Right lobe of liver (tissue), 4 donors: ENCODE data around the gene ZNF574.

Experiments used
- POLR2A ChIP-seq: fragments of 450-650 bp; IDR thresholded peaks from one replicate; pipeline ENCODE4 v1.6.1; 2017; ENCODE audit warnings: antibody characterized with exemption, mild to moderate bottlenecking
- TF ChIP-seq, protein P1 (sequence below), 4 donors: fragments of 200-600 bp in 3 of 4; fragments of 450-650 bp in 1 of 4; IDR thresholded peaks; one replicate each; pipeline versions ENCODE4 v1.5.1 to v1.8.0; 2016 to 2022; ENCODE audit warnings: antibody characterized with exemption in 4 of 4, mild to moderate bottlenecking in 2 of 4
- donor health status: DM: no; HTN: no; CAD: no.
- donor health status: DM: no; HTN: no; CAD: no.
- donor health status: DM: no; HTN: yes; CAD: no.

DNA sequence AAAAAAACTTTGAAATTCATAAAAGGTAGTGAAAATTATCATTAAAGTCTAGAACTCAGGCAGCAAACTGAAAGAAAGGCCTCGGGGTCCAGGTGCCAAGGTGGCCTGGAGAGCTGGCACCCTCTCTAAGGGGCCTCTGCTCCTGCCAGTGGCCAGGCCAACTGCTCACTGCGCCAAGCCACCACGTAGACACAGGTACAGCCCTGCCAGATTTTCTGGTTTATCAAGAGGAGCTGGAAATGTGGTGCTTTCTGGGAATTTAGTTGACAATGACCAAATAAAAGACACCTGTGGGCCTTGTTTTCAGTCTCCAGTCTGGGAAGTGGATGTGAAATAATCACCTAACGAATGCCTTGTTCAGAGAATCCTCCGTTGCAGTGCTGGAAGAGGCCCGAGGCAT lies 22.8 kb downstream of the ZNF574 start:
- TF ChIP-seq, protein P1, sequence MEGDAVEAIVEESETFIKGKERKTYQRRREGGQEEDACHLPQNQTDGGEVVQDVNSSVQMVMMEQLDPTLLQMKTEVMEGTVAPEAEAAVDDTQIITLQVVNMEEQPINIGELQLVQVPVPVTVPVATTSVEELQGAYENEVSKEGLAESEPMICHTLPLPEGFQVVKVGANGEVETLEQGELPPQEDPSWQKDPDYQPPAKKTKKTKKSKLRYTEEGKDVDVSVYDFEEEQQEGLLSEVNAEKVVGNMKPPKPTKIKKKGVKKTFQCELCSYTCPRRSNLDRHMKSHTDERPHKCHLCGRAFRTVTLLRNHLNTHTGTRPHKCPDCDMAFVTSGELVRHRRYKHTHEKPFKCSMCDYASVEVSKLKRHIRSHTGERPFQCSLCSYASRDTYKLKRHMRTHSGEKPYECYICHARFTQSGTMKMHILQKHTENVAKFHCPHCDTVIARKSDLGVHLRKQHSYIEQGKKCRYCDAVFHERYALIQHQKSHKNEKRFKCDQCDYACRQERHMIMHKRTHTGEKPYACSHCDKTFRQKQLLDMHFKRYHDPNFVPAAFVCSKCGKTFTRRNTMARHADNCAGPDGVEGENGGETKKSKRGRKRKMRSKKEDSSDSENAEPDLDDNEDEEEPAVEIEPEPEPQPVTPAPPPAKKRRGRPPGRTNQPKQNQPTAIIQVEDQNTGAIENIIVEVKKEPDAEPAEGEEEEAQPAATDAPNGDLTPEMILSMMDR (IDR thresholded peaks at IDR 0.05): no peak
- TF ChIP-seq POLR2A: no peak
